GM15510 (cell line): ENCODE measurements around the gene PPP6R2.

Experiments used
- POLR2A ChIP-seq: IDR thresholded peaks from 3 replicates; pipeline ENCODE4 v1.6.1; 2011; ENCODE audit warnings: borderline replicate concordance; ENCODE audit not compliant: insufficient read length; ENCODE audit errors: extremely low read depth

PPP6R2 gene

GRCh38 chr22:50311606-50312351, 31.3 kb upstream of the PPP6R2 start:
- TF ChIP-seq POLR2A: no peak

GRCh38 chr22:50312371-50312770, 30.8 kb upstream of the PPP6R2 start:
- TF ChIP-seq POLR2A: no peak

DNA sequence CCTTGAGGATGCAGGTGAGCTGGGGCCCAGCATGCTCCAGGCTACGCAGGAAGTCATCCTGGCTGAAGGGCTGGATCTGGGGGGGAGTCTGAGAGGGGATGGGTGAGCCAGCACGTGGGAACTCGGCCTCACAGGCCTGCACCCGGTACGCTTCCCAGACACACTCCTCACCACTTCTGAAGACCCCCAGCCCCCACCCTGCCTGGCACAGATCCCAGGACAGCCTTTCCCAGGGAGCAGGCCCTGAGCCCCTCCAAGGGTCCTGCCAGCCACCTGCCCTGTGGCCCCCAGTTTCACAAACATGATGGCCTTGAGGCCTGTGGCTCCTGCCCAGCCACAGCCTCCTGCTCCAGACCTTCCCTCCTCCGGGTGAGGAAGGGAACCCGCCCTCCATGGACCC, 30.1 kb upstream of the PPP6R2 start:
- TF ChIP-seq POLR2A: no peak

DNA sequence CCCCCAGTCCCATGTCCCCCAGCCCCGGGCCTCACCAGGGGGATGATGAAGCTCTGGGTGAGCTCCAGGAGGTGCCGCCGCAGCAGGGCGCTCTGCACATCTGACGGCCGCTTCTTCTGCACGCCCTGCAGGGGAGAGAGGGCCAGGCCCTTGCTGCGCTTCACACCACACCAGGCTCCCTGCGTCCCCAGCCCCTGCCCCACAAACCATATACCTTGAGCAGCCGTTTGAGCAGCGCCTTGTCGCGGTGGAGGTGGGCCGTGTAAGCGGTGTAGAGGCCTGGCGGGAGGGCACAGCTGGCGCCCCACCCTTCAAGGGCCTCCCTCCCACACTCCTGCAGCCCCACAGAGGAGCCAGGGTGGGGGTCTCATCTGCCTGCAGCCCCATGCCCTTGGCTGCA, 29.5 kb upstream of the PPP6R2 start:
- TF ChIP-seq POLR2A: no peak

- TF ChIP-seq POLR2A: no peak
Observed at GRCh38 chr22:50314081-50314454, 29.1 kb upstream of the PPP6R2 start.

DNA sequence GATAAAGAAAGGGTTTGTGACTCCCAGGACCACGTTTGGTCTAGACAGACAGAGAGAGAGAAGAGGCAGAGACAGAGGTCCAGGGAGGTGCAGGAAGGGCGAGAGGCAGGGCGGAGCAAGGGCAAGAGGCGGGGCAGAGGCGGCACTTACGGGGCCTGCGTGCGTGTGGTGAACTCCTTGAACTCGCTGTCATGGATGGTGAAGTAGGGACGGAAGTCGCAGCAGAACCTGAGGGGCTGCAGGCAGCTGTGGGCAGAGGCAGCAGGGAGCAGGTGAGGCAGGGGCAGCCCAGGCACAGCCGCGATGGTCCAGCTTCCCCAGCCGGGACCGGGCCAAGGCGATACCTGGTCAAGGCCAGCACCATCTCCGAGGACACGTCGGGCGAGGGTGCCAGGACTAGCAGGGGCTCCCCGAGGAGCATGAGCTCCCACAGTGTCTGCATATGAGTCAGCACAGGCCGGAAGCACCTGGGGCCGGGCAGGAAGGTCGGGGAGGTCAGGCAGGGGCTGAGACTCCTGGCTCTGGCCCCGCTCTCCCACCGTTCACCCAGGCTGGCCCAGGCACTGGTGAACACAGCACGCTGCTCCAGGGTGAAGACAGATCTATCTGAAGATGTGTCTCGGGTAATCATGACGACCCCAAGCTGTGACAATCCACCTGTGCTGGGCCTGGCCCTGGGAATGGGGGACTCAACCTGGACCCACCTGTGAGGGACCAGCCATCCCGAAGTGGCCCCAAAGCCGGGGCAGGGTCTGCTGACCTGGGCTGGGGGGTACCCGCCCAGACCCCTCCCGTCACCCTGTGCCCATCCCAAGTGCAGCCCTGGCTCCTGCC, 28.5 kb upstream of the PPP6R2 start:
- peak; percentile 72 for TF ChIP-seq POLR2A

DNA sequence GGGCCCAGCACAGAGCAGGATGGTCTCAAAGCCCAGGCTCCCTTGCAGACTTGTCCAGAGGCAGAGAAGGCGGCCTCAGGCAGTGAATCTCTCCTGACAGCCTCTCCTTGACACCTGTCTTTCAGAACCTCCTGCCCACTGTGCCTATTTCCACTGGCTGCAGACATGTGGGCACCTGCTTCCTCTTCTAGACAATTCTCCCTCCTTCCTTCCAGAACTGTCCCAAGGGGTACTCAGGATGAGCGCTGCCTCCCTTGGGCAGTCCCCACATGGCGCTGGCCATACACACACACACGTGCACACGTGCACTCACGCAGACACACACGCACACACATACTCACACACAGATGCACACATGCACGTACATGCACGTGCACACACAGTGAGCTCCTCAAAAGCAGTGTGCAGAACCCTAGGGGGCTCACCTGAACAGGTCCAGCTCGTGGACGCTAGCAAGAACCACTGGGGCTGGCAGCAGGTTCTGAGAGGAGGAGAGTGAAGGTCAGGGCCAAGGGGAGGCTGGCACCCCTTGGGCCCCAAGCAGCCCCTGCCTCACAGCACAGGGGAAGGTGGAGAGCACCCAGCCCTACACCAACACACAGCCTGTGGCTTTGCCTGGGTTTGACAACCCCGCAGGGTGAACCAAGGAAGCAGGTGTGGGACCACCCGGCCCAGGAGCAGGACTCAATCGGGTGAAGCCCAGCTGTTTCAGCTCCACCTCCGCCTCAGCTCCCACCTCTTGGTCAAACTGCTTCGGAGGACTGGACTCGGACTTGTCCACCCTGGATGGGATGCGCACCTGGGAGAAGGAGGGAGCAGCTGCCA, 27.6 kb upstream of the PPP6R2 start:
- no peak for TF ChIP-seq POLR2A

DNA sequence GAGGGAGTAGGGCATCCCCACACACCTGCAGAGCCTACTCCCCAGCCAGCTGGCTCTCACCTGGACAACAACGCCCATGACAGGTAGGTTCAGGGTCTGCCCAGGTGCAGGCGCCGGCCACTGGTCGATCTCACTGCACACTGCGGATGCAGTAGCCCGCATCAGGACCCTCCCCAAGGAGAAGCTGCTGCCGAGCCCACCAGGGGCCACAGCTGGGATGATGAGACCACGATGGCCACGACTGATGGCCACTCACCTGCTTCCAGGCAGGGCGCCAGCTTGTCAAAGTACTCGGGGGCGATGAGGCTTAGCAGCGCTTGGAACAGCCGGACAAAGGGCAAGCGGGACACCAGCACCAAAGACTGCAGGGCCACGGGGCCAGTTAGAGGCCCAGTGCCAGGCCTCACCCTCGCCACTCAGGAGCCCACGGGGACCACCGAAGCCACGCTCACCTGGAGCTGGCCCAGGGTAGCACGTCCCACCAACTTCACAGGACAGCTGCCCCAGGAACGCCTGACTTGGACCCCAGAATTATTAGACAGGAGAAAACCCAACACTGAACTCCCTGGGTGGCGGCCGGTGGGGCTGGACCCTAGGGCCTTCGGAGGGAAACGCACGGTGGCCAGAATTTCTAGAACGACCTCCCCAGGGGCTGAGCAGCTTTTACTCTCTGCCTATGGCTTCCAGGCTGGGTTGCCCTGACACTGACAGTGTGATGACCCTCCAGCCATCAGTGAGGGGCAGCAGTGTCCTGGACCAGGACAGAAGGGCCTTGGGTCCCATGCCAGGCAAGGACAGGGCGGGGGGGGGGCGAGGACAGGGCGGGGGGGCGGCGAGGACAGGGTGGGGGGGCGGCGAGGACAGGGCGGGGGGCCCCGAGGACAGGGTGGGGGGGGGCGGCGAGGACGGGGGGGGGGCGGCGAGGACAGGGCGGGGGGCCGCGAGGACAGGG, 26.7 kb upstream of the PPP6R2 start:
- TF ChIP-seq POLR2A: no peak

DNA sequence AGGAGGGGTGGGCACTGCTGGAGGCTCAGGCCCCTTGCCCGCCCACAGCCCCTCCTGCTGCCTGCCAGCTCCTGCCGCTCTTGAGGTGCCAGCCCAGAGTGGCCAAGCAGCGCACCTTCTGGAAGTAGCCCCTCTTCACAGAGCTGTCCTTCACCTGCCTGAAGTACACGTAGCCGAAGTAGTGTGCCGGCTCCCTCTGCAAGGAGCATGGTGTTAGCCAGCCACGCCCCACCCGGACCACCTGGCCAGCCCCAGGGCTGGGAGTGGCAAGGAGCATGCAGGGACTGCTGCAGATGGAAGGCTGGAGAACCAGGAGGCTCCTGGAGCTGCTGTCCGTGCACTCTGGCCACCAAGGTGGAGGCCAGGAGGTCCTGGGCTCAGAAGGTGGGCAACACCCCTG, 25.9 kb upstream of the PPP6R2 start:
- TF ChIP-seq POLR2A: no peak

DNA sequence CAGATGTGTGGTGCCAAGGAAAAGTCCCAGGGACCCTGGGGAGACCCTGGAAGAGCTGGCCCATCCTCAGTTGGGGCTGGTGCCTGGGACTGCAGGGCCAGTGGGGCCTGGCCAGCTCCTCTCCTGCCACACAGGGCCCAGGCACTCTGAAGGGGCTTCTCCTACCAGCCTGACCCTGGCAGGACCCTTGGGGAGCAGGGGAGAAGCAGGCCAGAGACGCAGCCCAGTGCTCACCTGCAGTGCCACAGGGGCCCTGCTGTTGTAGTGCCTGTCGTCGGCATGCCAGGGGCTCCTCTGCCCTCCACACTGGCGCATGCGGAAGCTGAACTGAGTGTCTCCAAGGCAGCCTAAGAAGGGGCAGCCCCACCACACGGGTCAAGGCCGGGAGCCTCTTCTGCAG, 25.5 kb upstream of the PPP6R2 start:
- TF ChIP-seq POLR2A: no peak

- TF ChIP-seq POLR2A: no peak
Observed at GRCh38 chr22:50318356-50318697, 24.8 kb upstream of the PPP6R2 start.

GRCh38 chr22:50318698-50319411, 24.3 kb upstream of the PPP6R2 start:
- no peak for TF ChIP-seq POLR2A

DNA sequence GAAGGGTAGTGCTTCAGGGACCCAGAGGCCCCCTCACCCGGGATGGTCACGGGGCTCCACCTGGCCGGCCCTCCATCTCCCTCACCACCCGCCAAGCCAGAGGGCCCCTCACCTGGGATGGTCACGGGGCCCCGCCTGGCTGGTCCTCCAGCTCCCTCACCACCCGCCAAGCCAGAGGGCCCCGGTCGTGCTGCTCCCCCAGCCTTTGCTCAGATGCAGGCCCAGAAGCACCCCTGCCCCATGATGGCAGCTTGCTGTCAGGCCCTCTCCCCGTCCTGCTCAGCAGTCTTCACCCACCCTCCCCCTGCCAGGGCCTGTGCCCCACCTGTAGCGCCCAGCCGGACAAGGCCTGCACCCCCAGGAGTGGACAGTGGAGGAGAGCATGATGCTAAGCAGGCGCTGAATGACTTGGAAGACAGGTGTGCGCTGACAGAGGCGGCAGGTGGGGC, 23.6 kb upstream of the PPP6R2 start:
- TF ChIP-seq POLR2A: no peak
